Peyer's patch (tissue), 4 donors: Measurements from ENCODE around the gene CCL25. TPM values are rescaled to one million over a fixed set of nuclear protein-coding genes. Genes with fewer than 3 reads are reported as not detected.

ENCODE experiments used
- DNase-seq, 3 donors: peaks; one replicate each; pipeline ENCODE4 v3.0.0-alpha.2; 2017 to 2019
- H3K27ac ChIP-seq, 4 donors: fragments of 200-600 bp; sonication (generic); one replicate each; pipeline ENCODE4 v1.5.1; 2016 to 2019
- H3K27me3 ChIP-seq, 2 donors: fragments of 200-600 bp; sonication (generic); one replicate each; pipeline ENCODE4 v1.5.1; 2019
- H3K36me3 ChIP-seq, 3 donors: fragments of 200-600 bp; sonication (generic); one replicate each; pipeline ENCODE4 v1.5.1; 2016 to 2019
- H3K4me1 ChIP-seq, 4 donors: fragments of 200-600 bp; sonication (generic); one replicate each; pipeline ENCODE4 v1.5.1; 2016 to 2019
- H3K4me3 ChIP-seq, 4 donors: fragments of 200-600 bp; sonication (generic); 1 replicate in 3 of 4; 2 replicates in 1 of 4; pipeline ENCODE4 v1.5.1; 2016 to 2019; ENCODE audit warnings: mild to moderate bottlenecking in 1 of 4
- H3K9me3 ChIP-seq, 4 donors: fragments of 200-600 bp; sonication (generic); one replicate each; pipeline ENCODE4 v1.5.1; 2016 to 2019; ENCODE audit warnings: mild to moderate bottlenecking in 1 of 4
- CTCF ChIP-seq, 6 experiments: fragments of 450-650 bp in 4 of 6; fragments of 200-600 bp in 2 of 6; sonication (generic) in 1 of 6; IDR thresholded peaks; one replicate each; pipeline ENCODE4 v1.5.1; 2017 to 2019; ENCODE audit warnings: antibody characterized with exemption in 6 of 6, mild to moderate bottlenecking in 3 of 6, moderate library complexity in 1 of 6
- POLR2A ChIP-seq, 2 donors: fragments of 450-650 bp; IDR thresholded peaks; one replicate each; pipeline ENCODE4 v1.5.1; 2017; ENCODE audit warnings: antibody characterized with exemption in 2 of 2, mild to moderate bottlenecking in 2 of 2, moderate library complexity in 2 of 2
- total RNA-seq, 4 donors: library from RNA; depleted of rRNA; stranded (reverse); fragments of >200 nt; gene quantifications; one replicate each; pipeline ENCODE4 v1.1.0, GENCODE V29; 2016

Gene CCL25
- total RNA-seq, 4 donors from 2014 or later = 5.8 to 286 (median 121) TPM

GRCh38 chr19:8039231-8039630 is 13.3 kb upstream of the CCL25 start:
- H3K9me3 ChIP-seq = no peaks in the 10 kb centered on the region
- H3K4me1 ChIP-seq = no peaks in the 10 kb centered on the region
- no peaks in the 10 kb centered on the region for H3K36me3 ChIP-seq
- TF ChIP-seq CTCF (IDR thresholded peaks at IDR 0.05) = no peak
- no peak for TF ChIP-seq POLR2A (IDR thresholded peaks at IDR 0.05)
- no peak for DNase-seq
- no peak overlapping the region for H3K27ac ChIP-seq
- no peak overlapping the region for H3K4me3 ChIP-seq
- H3K27me3 ChIP-seq = no peaks in the 10 kb centered on the region

- no peak overlapping the region for H3K4me3 ChIP-seq
- H3K27me3 ChIP-seq = no peaks in the 10 kb centered on the region
- no peaks in the 10 kb centered on the region for H3K4me1 ChIP-seq
- H3K27ac ChIP-seq = no peak overlapping the region
- no peak for DNase-seq
- no peaks in the 10 kb centered on the region for H3K36me3 ChIP-seq
- TF ChIP-seq CTCF (IDR thresholded peaks at IDR 0.05) (no peak), POLR2A (IDR thresholded peaks at IDR 0.05) (no peak)
- H3K9me3 ChIP-seq = no peaks in the 10 kb centered on the region
Measured at GRCh38 chr19:8041531-8041931, 11.0 kb upstream of the CCL25 start.

- H3K36me3 ChIP-seq = no peaks in the 10 kb centered on the region
- H3K4me3 ChIP-seq = no peak overlapping the region
- H3K27me3 ChIP-seq = no peaks in the 10 kb centered on the region
- no peak for DNase-seq
- TF ChIP-seq POLR2A (IDR thresholded peaks at IDR 0.05) = no peak
- no peak for TF ChIP-seq CTCF (IDR thresholded peaks at IDR 0.05)
- no peaks in the 10 kb centered on the region for H3K4me1 ChIP-seq
- H3K27ac ChIP-seq = no peak overlapping the region
- no peaks in the 10 kb centered on the region for H3K9me3 ChIP-seq
Measured at GRCh38 chr19:8042900-8043299, 9.7 kb upstream of the CCL25 start.

- Histone ChIP-seq H3K4me3 (no peak overlapping the region), H3K36me3 (no peaks in the 10 kb centered on the region), H3K9me3 (no peaks in the 10 kb centered on the region), H3K4me1 (no peaks in the 10 kb centered on the region), H3K27me3 (no peaks in the 10 kb centered on the region), H3K27ac (no peak overlapping the region)
- no peak for DNase-seq
- TF ChIP-seq POLR2A (IDR thresholded peaks at IDR 0.05) (no peak), CTCF (IDR thresholded peaks at IDR 0.05) (no peak)
Measured at GRCh38 chr19:8044018-8044417, 8.5 kb upstream of the CCL25 start.

GRCh38 chr19:8045872-8046568 is 6.5 kb upstream of the CCL25 start:
- H3K27ac ChIP-seq = no peak overlapping the region
- TF ChIP-seq CTCF (IDR thresholded peaks at IDR 0.05) (no peak), POLR2A (IDR thresholded peaks at IDR 0.05) (no peak)
- no peak for DNase-seq

More at GRCh38 chr19:8045872-8046568, 6.5 kb upstream of the CCL25 start:
- Histone ChIP-seq H3K36me3 (no peaks in the 10 kb centered on the region), H3K4me3 (no peak overlapping the region), H3K27me3 (no peaks in the 10 kb centered on the region), H3K4me1 (peaks cover 0 to 6% (median 3%) of the 10 kb centered on the region in 4 donors), H3K9me3 (no peaks in the 10 kb centered on the region)
